GM21390 (cell line): ENCODE results near the gene FUT4.
"Not testable (repeated sequence)": the region's sequence is repeated elsewhere in the genome, so short reads cannot be mapped to it uniquely, and the experiment has no call there.

Source experiments
- ATAC-seq: cut with Tn5 transposase; IDR thresholded peaks from one replicate; pipeline ENCODE4 v1.9.1; 2021; ENCODE audit not compliant: unreplicated experiment

FUT4 gene

GRCh38 chr11:94563176-94563847 lies 19.6 kb downstream of the FUT4 start:
- ATAC-seq, result no peak

GRCh38 chr11:94563848-94564467 lies 20.2 kb downstream of the FUT4 start:
- no peak for ATAC-seq

- no peak for ATAC-seq
Measured at GRCh38 chr11:94567181-94567670, 23.5 kb downstream of the FUT4 start, which contains the start of gene PIWIL4. PIWIL4 (plus strand) TSS chr11:94567368; CDS start chr11:94567519, 151 bp downstream.

- ATAC-seq, result no peak
Measured at GRCh38 chr11:94568200-94568599, 24.5 kb downstream of the FUT4 start.

- ATAC-seq, result no peak
Measured at GRCh38 chr11:94568717-94569116, 25.0 kb downstream of the FUT4 start.

GRCh38 chr11:94572975-94573374 lies 29.3 kb downstream of the FUT4 start:
- not testable (repeated sequence) for ATAC-seq

GRCh38 chr11:94574193-94574961 lies 30.7 kb downstream of the FUT4 start:
- no peak for ATAC-seq

GRCh38 chr11:94576306-94576705 lies 32.6 kb downstream of the FUT4 start:
- no peak for ATAC-seq

GRCh38 chr11:94577841-94578240 lies 34.1 kb downstream of the FUT4 start:
- no peak for ATAC-seq

GRCh38 chr11:94581926-94582325 lies 38.2 kb downstream of the FUT4 start:
- ATAC-seq, result peak; percentile 65

GRCh38 chr11:94583213-94583865 lies 39.6 kb downstream of the FUT4 start:
- ATAC-seq, result no peak

GRCh38 chr11:94583866-94584500 lies 40.3 kb downstream of the FUT4 start:
- no peak for ATAC-seq

- ATAC-seq, result no peak
Measured at GRCh38 chr11:94584978-94585377, 41.3 kb downstream of the FUT4 start.

GRCh38 chr11:94585399-94585798 lies 41.7 kb downstream of the FUT4 start:
- ATAC-seq, result no peak

GRCh38 chr11:94586546-94586945 lies 42.8 kb downstream of the FUT4 start:
- no peak for ATAC-seq

- ATAC-seq, result no peak
Measured at GRCh38 chr11:94586978-94587377, 43.3 kb downstream of the FUT4 start.

GRCh38 chr11:94588366-94588942 lies 44.7 kb downstream of the FUT4 start:
- ATAC-seq, result no peak

GRCh38 chr11:94590352-94591041 lies 46.8 kb downstream of the FUT4 start:
- ATAC-seq, result no peak

- peak; percentile 68 for ATAC-seq
Measured at GRCh38 chr11:94593030-94593429, 49.3 kb downstream of the FUT4 start.

GRCh38 chr11:94595076-94595475 lies 51.4 kb downstream of the FUT4 start:
- ATAC-seq, result peak; percentile 50
